Measurements from ENCODE around the gene ATOH1.

ATOH1 gene, protein sequence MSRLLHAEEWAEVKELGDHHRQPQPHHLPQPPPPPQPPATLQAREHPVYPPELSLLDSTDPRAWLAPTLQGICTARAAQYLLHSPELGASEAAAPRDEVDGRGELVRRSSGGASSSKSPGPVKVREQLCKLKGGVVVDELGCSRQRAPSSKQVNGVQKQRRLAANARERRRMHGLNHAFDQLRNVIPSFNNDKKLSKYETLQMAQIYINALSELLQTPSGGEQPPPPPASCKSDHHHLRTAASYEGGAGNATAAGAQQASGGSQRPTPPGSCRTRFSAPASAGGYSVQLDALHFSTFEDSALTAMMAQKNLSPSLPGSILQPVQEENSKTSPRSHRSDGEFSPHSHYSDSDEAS

GRCh38 chr4:93828332-93828994 is at the start of gene ATOH1:
Gene ATOH1, plus strand, starts transcription at chr4:93828753. Its CDS starts 174 bp downstream, at chr4:93828927.
- DNase-seq (ENCODE audit: low spot score), result peak; percentile 41

DNA sequence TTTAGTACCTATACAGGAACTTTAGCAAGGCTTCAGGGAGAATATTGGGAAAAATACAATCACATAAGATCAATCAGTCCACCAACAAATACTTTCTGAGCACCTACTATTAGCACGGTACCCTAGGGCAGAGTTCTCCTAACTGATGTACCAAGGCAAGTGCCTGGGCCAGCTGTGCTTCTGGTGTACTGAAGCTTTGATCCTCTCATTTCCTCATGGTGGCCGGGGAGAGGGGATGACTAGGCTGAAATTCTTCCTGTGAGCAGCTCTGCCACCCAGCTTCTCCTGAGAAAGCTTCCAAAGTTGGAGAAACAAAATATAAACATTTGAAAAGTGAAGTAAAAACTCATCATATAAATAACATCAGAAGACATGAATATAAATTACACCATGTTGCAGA is 49.3 kb upstream of the ATOH1 start:
- DNase-seq (ENCODE audit: low spot score), result no peak

DNA sequence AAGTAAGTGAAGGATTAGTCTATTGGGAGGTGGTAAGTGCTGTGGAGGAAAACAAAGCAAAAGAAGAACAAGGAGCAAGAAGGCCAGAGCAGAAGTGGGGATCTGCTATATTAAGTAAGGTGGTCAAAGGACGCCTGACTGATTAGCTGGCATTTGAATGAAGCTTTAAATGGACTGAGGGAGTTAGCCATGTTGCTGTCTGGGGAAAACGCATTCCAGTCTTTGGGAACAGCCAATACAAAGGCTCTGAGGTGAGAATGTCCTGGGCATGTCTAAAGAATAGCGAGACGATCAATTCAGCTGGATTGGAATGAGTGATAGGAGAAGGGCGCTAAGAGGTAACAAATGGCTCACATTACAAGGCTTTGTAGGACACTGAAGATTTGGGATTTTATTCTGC is 48.5 kb upstream of the ATOH1 start:
- DNase-seq (ENCODE audit: low spot score), result no peak

GRCh38 chr4:93781198-93781597 is 47.4 kb upstream of the ATOH1 start:
- no peak for DNase-seq (ENCODE audit: low spot score)

DNA sequence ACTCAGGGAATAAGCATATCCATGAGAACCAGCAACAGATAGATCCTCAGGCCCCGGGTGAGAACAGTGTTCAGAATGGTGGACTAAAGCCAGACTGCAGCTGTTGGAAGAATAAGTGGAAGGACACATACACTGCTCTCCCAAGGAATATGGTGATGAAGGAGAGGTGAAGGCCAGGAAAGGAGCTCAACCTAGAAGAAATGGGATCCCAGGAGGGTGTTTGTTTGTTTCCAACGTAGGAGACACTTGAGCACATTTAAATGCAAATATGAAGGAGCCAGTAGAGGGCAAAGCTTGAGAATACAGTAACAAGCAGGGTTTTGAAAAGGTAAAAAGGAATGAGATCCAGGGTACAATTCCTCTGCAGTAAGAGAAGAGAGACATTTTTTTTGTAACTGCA is 42.4 kb upstream of the ATOH1 start:
- DNase-seq (ENCODE audit: low spot score), result no peak

DNA sequence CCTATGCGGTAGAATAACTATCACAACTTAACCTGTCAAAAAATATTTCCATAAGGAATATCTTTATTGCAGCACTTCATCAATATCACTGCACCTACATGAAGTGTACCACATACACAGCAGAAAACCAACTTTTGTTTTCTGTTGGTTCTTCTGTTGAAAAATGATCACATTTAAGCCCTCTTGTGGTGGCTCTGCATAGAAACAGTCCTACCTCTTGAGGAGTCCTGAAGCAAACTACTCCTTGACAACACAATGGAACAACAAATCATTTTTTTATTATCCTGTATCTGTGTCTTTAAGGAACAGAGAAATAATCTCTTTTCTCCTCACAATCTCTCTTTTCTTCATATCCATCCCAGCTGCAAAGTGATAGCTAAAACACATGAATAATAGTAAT is 39.8 kb upstream of the ATOH1 start:
- no peak for DNase-seq (ENCODE audit: low spot score)

GRCh38 chr4:93791570-93792195 is 36.9 kb upstream of the ATOH1 start:
- DNase-seq (ENCODE audit: low spot score), result peak; percentile 66

DNA sequence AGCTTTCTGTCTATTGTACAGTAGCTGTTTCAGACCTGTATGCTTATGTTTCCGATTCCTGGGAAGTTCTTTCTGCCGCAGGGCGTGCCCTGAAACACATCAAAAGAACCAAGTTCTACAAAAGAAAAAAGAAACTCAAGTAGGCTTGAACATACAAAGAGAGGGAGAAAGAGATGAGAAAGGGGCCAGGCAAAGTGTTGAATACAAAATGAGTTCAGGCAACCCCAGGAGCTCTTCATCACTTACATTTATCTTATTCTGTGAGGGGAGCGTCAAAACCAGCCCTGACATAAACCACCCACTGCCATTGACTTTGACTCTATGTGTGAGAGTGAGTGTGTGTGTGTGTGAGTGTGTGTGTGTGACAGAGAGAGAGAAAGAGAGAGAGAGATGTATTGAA is 26.5 kb upstream of the ATOH1 start:
- DNase-seq (ENCODE audit: low spot score), result no peak

GRCh38 chr4:93809773-93810172 is 18.8 kb upstream of the ATOH1 start:
- DNase-seq (ENCODE audit: low spot score), result no peak

DNA sequence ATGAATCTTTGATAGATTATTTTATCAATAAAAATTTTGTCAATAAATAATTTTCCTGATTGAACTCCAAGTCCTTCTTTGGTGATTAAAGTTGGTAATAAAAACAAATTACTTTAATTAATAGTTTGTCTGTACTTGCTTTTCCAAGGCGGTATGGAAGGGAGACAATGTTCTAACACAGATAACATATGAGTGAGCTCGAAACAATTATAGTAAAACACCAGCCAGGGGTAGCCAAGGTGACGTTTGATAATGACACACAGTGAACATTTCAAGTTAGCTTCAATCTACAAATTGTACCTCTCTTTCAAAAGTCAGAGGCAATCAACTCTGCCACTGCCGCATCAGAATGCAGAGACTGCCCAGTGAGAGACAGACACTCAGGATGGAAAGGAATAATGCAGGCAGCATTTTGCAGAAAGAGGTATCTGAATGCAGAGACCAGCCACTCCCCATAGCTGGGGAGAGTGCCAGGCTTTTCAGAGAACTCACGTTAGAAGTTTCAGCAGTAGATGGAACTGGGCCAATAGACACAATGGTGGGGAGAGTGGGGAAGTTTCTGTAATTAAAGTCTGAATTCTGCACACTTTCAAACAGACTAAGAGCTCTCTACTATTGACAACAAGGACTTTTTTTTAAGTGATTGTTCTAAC is 18.1 kb upstream of the ATOH1 start:
- DNase-seq (ENCODE audit: low spot score), result no peak

DNA sequence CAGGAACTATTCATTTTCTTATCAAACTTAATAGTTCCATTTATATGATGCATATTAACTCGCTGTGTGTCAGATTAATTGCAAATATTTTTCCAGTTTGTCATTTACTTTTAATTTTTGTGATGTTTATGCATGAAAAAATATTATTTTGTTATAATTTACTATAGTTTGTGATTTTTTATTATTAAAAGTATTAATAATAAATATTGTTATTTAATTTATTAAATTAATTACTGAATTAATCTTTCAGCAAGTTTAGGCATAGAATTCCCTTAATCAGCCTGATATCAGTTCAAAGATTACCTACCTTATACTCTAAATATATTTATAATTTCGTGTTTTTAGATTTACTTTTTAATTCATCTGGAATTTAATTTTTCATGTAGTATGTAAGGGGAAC is 15.5 kb upstream of the ATOH1 start:
- no peak for DNase-seq (ENCODE audit: low spot score)

GRCh38 chr4:93814141-93814540 is 14.4 kb upstream of the ATOH1 start:
- no peak for DNase-seq (ENCODE audit: low spot score)

DNA sequence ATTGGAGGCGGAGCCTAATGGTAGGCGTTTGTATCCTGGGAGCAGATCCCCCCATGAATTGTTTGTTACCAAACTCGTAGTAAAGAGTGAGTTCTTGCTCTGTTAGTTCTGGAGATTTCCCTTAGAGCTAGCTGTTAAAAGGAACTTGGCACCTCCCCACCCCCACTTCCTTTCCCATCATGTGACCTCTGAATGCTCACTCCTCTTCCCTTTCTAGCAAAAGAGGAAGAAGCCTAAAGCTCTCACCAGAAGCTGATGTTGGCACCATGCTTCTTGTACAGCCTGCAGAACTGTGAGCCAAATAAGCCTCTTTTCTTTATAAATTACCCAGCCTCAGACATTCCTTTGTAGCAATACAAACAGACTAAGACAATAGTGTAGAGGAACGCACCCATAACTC is 13.8 kb upstream of the ATOH1 start:
- DNase-seq (ENCODE audit: low spot score), result no peak

GRCh38 chr4:93825551-93826216 is 2.9 kb upstream of the ATOH1 start:
- no peak for DNase-seq (ENCODE audit: low spot score)

DNA sequence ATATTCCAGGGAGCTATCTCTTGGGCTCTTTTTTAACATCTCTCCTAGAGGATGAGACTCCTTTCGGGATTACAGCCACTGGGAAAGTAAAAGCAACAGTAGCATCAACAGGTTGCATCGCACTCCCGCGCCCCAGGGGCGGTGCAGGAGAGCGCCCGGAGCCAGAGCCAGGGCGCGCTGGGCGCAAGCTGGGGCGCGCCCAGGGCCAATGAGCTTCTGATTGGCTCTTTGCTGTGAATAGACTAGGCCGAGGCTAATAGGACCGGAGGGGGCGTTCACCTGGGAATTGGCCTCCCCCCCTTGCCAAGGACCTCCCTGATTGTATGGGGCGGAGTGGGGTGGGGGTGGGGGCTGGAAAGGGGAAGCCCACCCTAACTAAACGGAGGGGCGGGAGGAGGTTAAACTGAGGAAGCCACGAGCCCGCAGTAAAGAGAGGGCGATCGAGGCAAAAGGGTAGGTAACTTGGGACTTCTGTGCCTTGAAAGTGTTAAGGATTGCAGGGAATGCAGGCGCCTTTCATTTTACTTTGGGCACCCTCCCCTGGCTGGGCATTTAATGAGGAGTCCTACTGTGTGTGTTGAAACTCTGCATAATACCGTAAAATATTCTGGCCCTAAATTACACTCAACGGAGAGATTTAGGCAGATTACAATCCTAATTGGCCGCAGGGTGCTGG is 1.1 kb upstream of the ATOH1 start:
- DNase-seq (ENCODE audit: low spot score), result peak; percentile 33

DNA sequence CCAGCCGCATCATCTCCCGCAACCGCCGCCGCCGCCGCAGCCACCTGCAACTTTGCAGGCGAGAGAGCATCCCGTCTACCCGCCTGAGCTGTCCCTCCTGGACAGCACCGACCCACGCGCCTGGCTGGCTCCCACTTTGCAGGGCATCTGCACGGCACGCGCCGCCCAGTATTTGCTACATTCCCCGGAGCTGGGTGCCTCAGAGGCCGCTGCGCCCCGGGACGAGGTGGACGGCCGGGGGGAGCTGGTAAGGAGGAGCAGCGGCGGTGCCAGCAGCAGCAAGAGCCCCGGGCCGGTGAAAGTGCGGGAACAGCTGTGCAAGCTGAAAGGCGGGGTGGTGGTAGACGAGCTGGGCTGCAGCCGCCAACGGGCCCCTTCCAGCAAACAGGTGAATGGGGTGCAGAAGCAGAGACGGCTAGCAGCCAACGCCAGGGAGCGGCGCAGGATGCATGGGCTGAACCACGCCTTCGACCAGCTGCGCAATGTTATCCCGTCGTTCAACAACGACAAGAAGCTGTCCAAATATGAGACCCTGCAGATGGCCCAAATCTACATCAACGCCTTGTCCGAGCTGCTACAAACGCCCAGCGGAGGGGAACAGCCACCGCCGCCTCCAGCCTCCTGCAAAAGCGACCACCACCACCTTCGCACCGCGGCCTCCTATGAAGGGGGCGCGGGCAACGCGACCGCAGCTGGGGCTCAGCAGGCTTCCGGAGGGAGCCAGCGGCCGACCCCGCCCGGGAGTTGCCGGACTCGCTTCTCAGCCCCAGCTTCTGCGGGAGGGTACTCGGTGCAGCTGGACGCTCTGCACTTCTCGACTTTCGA is 654 bp downstream of the ATOH1 start:
- no peak for DNase-seq (ENCODE audit: low spot score)

DNA sequence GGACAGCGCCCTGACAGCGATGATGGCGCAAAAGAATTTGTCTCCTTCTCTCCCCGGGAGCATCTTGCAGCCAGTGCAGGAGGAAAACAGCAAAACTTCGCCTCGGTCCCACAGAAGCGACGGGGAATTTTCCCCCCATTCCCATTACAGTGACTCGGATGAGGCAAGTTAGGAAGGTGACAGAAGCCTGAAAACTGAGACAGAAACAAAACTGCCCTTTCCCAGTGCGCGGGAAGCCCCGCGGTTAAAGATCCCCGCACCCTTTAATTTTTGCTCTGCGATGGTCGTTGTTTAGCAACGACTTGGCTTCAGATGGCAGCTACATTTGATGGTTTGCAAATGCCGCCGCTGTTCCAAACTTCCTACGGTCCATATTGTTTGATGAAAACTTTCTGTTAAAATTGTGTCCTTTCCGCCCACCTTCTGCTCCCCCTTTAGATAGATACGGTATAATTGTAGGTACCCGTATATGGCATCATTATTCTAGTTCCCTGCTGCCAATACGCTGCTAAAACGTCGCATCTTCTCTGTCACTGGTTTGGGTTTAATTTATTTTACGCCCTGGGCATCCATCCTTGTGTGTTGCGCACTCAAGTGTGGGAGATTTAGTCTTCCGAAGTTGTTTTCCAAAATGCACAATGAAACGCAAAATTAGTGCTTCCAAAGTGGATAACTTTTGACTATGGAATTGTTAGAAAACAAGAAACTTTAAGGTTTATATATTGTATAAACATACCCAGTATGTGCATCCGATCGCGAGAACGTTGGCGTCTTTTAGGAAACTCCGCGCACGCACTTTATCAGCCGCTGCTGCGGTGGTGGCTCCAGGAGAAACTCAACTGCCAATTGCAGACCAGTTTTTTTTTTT is 1.5 kb downstream of the ATOH1 start:
- no peak for DNase-seq (ENCODE audit: low spot score)

GRCh38 chr4:93831716-93832496 is 3.4 kb downstream of the ATOH1 start:
- no peak for DNase-seq (ENCODE audit: low spot score)
